Aorta (tissue), 5 donors: ENCODE data around the gene EGF. TPM values are rescaled to one million over a fixed set of nuclear protein-coding genes. Genes with fewer than 3 reads are reported as not detected.

Experiments
- ATAC-seq: fragments of 200-7000 bp; cut with Tn5 transposase; one replicate; pipeline ENCODE4 v1.9.1; 2022; ENCODE audit warnings: moderate library complexity; ENCODE audit not compliant: low FRiP score
- DNase-seq, 2 donors: peaks; one replicate each; pipeline ENCODE4 v3.0.0-alpha.2; 2020
- H3K27ac ChIP-seq, 2 donors: one replicate each; pipeline ENCODE4 v1.5.1; 2013; ENCODE audit warnings: low read length in 2 of 2, mild to moderate bottlenecking in 2 of 2, moderate library complexity in 2 of 2, control low read depth in 1 of 2, inconsistent platforms in 1 of 2, low read depth in 1 of 2
- H3K27me3 ChIP-seq, 2 donors: one replicate each; pipeline ENCODE4 v1.6.1; 2013; ENCODE audit warnings: control low read depth in 1 of 2, low read length in 1 of 2, mild to moderate bottlenecking in 1 of 2, moderate library complexity in 1 of 2; ENCODE audit not compliant: insufficient read depth in 2 of 2, control insufficient read depth in 1 of 2
- H3K36me3 ChIP-seq, 2 donors: one replicate each; pipeline ENCODE4 v1.6.1; 2013; ENCODE audit warnings: control low read depth in 1 of 2, low read length in 1 of 2, mild to moderate bottlenecking in 1 of 2; ENCODE audit not compliant: insufficient read depth in 2 of 2, control insufficient read depth in 1 of 2
- H3K4me1 ChIP-seq, 2 donors: one replicate each; pipeline ENCODE4 v1.6.1; 2013; ENCODE audit warnings: low read length in 2 of 2, control low read depth in 1 of 2, mild to moderate bottlenecking in 1 of 2, moderate library complexity in 1 of 2; ENCODE audit not compliant: insufficient read depth in 2 of 2, control insufficient read depth in 1 of 2
- H3K4me3 ChIP-seq, 2 donors: one replicate each; pipeline ENCODE4 v1.5.1; 2013; ENCODE audit warnings: low read length in 2 of 2, control low read depth in 1 of 2, mild to moderate bottlenecking in 1 of 2
- H3K9me3 ChIP-seq: one replicate; pipeline ENCODE4 v1.6.1; 2013; ENCODE audit warnings: mild to moderate bottlenecking, low read length; ENCODE audit not compliant: control insufficient read depth
- WGBS, 2 donors: extraction: QIAGEN DNeasy Blood & Tissue Kit; methylation state at CpG; one replicate each; pipeline ENCODE4 v1.1.7; 2013; 5-methylcytosine and 5-hydroxymethylcytosine counted together
- intact Hi-C, 2 donors: fragments of 100-400 bp; cut with DNase I; formaldehyde crosslinking; loops; one replicate each; pipeline versions ENCODE4 v1.14.2 to v1.15.0; 2022
- polyA plus RNA-seq, 2 donors: library from polyadenylated mRNA; stranded (reverse); fragments of 200-250 nt; gene quantifications; one replicate each; pipeline ENCODE4 v1.2.3, GENCODE V29; 2013
- total RNA-seq, 2 donors: library from RNA; stranded (reverse); fragmentation: NEBNext Ultra II Directional; extraction: Animal tissue kit (Norgen Biotek cat#: 25700); gene quantifications; one replicate each; pipeline ENCODE4 v1.2.1, GENCODE V29; 2021
- donor health status: healthy with polysubstance abuse.
- donor health status: Bipolar disorder and iron deficiency.
- donor health status: DM: no; HTN: no; CAD: no.
- donor health status: DM: no; HTN: no; CAD: no.
- donor health status: DM: yes; HTN: yes; CAD: no.

The EGF gene
- total and polyA plus RNA-seq, 4 donors, result 0.29 to 3.4 (median 0.54) TPM; not detected in 1

- Histone ChIP-seq H3K4me3 (no peak overlapping the region), H3K36me3 (no peaks in the 10 kb centered on the region), H3K9me3 (no peaks in the 10 kb centered on the region), H3K4me1 (no peaks in the 10 kb centered on the region), H3K27ac (no peak overlapping the region), H3K27me3 (no peaks in the 10 kb centered on the region)
- intact Hi-C loops, result no loop called here
- DNase-seq (no peak), ATAC-seq (no peak)
- 52 to 66% methylated on average over 1 of the region's 1 CpG for WGBS, 2 donors
These were observed 129.1 kb downstream of the EGF start for GRCh38 chr4:110041735-110042134.

GRCh38 chr4:110042545-110043517, 130.1 kb downstream of the EGF start:
- Histone ChIP-seq H3K4me1 (no peaks in the 10 kb centered on the region), H3K27ac (no peak overlapping the region), H3K27me3 (no peaks in the 10 kb centered on the region), H3K36me3 (no peaks in the 10 kb centered on the region), H3K4me3 (no peak overlapping the region), H3K9me3 (no peaks in the 10 kb centered on the region)
- peak; percentile 16 for ATAC-seq
- intact Hi-C loops, result no loop called here
- 14 to 16% methylated on average over 13 of the region's 13 CpGs for WGBS, 2 donors
- DNase-seq, result no peak

GRCh38 chr4:110046588-110047049, 133.9 kb downstream of the EGF start:
- H3K27ac ChIP-seq, result no peak overlapping the region
- intact Hi-C loops, result no loop called here
- no peaks in the 10 kb centered on the region for H3K27me3 ChIP-seq
- no peak overlapping the region for H3K4me3 ChIP-seq
- ATAC-seq (no peak), DNase-seq (no peak)
- H3K9me3 ChIP-seq, result no peaks in the 10 kb centered on the region
- no peaks in the 10 kb centered on the region for H3K4me1 ChIP-seq
- 92 to 93% methylated on average over 5 of the region's 5 CpGs for WGBS, 2 donors
- H3K36me3 ChIP-seq, result no peaks in the 10 kb centered on the region

DNA sequence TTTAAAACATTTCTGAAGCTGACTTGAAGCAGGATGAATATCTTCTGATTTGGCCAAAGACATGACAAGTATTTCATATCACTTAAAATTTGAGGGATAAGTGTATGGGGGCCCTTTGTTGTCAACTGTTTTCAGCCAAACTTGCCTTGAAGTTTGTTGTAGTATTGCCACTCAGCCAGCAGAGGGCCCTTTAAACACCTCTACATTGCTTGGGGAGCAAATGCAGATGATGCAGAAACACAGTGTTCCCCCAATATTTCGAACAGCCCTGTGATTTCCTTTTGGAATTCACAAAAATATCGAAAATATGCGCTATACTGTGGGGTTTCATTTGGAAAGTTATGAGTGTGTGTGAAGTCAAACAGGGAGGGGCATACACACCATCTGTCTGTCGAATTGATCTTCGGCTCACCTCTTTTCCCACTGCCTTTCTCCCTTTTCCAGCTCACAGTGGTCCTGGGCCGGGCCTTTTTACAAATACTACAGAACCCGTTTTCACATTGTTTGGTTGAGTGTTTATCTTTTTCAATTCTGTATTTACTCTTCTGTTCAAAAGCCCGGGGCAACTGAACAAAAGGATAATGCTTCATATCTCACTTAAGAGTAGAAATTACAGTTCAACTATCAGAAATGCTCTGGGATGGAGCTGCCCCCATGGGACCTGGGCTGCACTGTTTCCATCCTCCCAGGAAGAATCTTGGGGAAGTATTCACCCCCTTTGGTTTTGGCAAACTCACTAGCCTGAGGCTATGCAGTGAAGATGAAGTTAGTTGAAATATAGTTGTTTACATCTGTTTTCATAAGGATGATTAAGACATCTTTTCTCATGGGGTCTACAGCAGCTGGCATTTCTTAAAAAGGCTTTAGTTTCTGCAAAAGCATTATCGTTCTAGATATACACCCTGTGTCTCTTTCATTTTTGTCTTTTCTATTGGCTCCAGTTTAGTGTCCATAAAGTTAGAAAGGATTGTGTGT, 137.6 kb downstream of the EGF start:
- no peak for DNase-seq
- Histone ChIP-seq H3K27ac (no peak overlapping the region), H3K9me3 (no peaks in the 10 kb centered on the region), H3K27me3 (no peaks in the 10 kb centered on the region), H3K4me1 (no peaks in the 10 kb centered on the region), H3K4me3 (no peak overlapping the region), H3K36me3 (no peaks in the 10 kb centered on the region)
- no peak for ATAC-seq
- intact Hi-C loops, result loop anchor here (1.0 to 2.0 kb wide), 2 partner anchors 161 kb away; no protein-coding TSS in a partner anchor
- WGBS, 2 donors, result 61 to 62% methylated on average over 9 of the region's 9 CpGs

GRCh38 chr4:110055158-110055768, 142.6 kb downstream of the EGF start:
- Histone ChIP-seq H3K4me1 (peaks cover 0 to 1% of the 10 kb centered on the region in 2 donors), H3K27me3 (no peaks in the 10 kb centered on the region), H3K36me3 (no peaks in the 10 kb centered on the region), H3K9me3 (no peaks in the 10 kb centered on the region), H3K27ac (no peak overlapping the region), H3K4me3 (no peak overlapping the region)
- DNase-seq (no peak), ATAC-seq (no peak)
- intact Hi-C loops, result no loop called here
- 34 to 39% methylated on average over 3 of the region's 3 CpGs for WGBS, 2 donors

GRCh38 chr4:110058677-110059076, 146.0 kb downstream of the EGF start:
- DNase-seq (no peak), ATAC-seq (no peak)
- 83 to 98% methylated on average over 1 of the region's 1 CpG for WGBS, 2 donors
- Histone ChIP-seq H3K9me3 (no peaks in the 10 kb centered on the region), H3K4me3 (no peak overlapping the region), H3K4me1 (peaks cover 0 to 1% of the 10 kb centered on the region in 2 donors), H3K27me3 (no peaks in the 10 kb centered on the region), H3K36me3 (no peaks in the 10 kb centered on the region), H3K27ac (no peak overlapping the region)
- intact Hi-C loops, result no loop called here

- WGBS, 2 donors, result 88 to 89% methylated on average over 3 of the region's 3 CpGs
- no peak for DNase-seq
- no peaks in the 10 kb centered on the region for H3K27me3 ChIP-seq
- no peak overlapping the region for H3K4me3 ChIP-seq
- ATAC-seq, result no peak
- no peaks in the 10 kb centered on the region for H3K36me3 ChIP-seq
- H3K4me1 ChIP-seq, result peaks cover 0 to 1% of the 10 kb centered on the region in 2 donors
- intact Hi-C loops, result no loop called here
- no peaks in the 10 kb centered on the region for H3K9me3 ChIP-seq
- H3K27ac ChIP-seq, result no peak overlapping the region
These were observed 147.0 kb downstream of the EGF start for GRCh38 chr4:110059556-110060191.

GRCh38 chr4:110061076-110061475, 148.4 kb downstream of the EGF start:
- intact Hi-C loops, result no loop called here
- Histone ChIP-seq H3K36me3 (no peaks in the 10 kb centered on the region), H3K27me3 (no peaks in the 10 kb centered on the region), H3K27ac (no peak overlapping the region), H3K9me3 (no peaks in the 10 kb centered on the region), H3K4me1 (no peaks in the 10 kb centered on the region), H3K4me3 (no peak overlapping the region)
- WGBS, 2 donors, result 72 to 76% methylated on average over 2 of the region's 2 CpGs
- ATAC-seq (no peak), DNase-seq (no peak)
